ENCODE results near the gene TRAF7.
"Not testable (repeated sequence)": the region's sequence is repeated elsewhere in the genome, so short reads cannot be mapped to it uniquely, and the experiment has no call there.

Gene TRAF7

GRCh38 chr16:2122934-2123683, 32.5 kb upstream of the TRAF7 start:
- not testable (repeated sequence) for H4K91ac ChIP-seq (ENCODE audit: low read depth, low read length); H3K27ac ChIP-seq (ENCODE audit: low read depth, low read length); H2BK120ac ChIP-seq (ENCODE audit: insufficient read depth, low read length, poor library complexity); DNase-seq; H3K9ac ChIP-seq (ENCODE audit: low read length); H3K14ac ChIP-seq (ENCODE audit: low read length); H2AFZ ChIP-seq (ENCODE audit: insufficient read depth, low read length, poor library complexity); H2BK5ac ChIP-seq (ENCODE audit: low read depth, low read length, poor library complexity); H3K23ac ChIP-seq (ENCODE audit: low read length); H2AK5ac ChIP-seq (ENCODE audit: low read length); H2BK12ac ChIP-seq (ENCODE audit: low read length); H3K4ac ChIP-seq (ENCODE audit: low read depth, low read length); H3K4me2 ChIP-seq (ENCODE audit: low read length); H3K18ac ChIP-seq (ENCODE audit: low read length); H4K8ac ChIP-seq (ENCODE audit: low read depth, low read length); H3K4me3 ChIP-seq (ENCODE audit: low read depth, low read length); H4K12ac ChIP-seq (ENCODE audit: low read depth, low read length); H3K27me3 ChIP-seq (ENCODE audit: insufficient read depth, low read length); H3K36me3 ChIP-seq (ENCODE audit: control insufficient read depth in 1 of 2, insufficient read depth in 2 of 2, low read length in 2 of 2); H3K9me3 ChIP-seq (ENCODE audit: insufficient read depth, low read depth, low read length)
- Histone ChIP-seq H3K79me2 (ENCODE audit: control insufficient read depth, insufficient read depth, low read length, poor library complexity) (peaks cover 13% of the 10 kb centered on the region), H3K4me1 (ENCODE audit: control insufficient read depth in 1 of 2, insufficient read depth in 2 of 2, low read length in 2 of 2) (peaks cover 31 to 36% of the 10 kb centered on the region in 2 experiments), H3K79me1 (ENCODE audit: low read length) (peaks cover 23% of the 10 kb centered on the region)
- WGBS (ENCODE audit: extremely low coverage, insufficient coverage, insufficient read length) = no CpG with 5 or more reads among the region's 26 CpGs

DNA sequence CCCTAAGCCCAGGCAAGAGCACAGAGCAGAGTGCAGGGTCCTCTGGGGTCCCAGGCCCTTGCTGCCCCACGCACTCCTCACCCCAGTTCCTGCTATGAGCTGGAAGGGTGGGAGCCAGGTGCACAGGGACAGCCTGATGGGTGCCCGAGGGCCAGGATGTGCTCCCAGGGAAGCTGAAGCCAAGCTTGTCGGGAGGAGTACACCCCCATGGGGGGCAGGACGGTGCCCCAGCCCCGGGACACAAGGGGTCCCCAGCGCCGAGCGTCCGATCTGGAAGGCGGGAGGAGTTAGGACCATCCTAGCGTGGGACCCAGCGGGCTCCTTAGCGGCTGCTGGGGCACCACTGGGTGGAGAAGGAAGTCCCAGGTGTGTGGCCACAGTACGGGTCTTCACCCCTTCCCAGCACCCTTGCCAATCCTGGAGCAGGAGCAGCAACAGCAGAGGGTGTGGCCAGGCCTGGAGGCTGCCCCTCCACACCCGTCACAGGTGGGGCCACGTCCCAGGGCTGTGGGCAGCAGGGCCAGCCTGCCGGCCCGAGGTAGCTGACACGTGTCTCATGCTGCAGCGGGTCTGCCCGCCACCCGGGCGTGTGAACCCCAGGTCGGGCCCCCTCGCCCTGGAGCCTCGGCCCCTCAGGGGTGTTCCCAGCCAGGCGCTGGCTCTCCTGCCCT, 31.7 kb upstream of the TRAF7 start:
- not testable (repeated sequence) for H4K12ac ChIP-seq (ENCODE audit: low read depth, low read length); H2AFZ ChIP-seq (ENCODE audit: insufficient read depth, low read length, poor library complexity); H3K23ac ChIP-seq (ENCODE audit: low read length); H3K9me3 ChIP-seq (ENCODE audit: insufficient read depth, low read depth, low read length); DNase-seq; H3K36me3 ChIP-seq (ENCODE audit: control insufficient read depth in 1 of 2, insufficient read depth in 2 of 2, low read length in 2 of 2); H3K27me3 ChIP-seq (ENCODE audit: insufficient read depth, low read length); H3K4ac ChIP-seq (ENCODE audit: low read depth, low read length); H3K4me3 ChIP-seq (ENCODE audit: low read depth, low read length); H3K9ac ChIP-seq (ENCODE audit: low read length); H3K4me2 ChIP-seq (ENCODE audit: low read length); H2AK5ac ChIP-seq (ENCODE audit: low read length)
- H2BK120ac ChIP-seq (ENCODE audit: insufficient read depth, low read length, poor library complexity) = peak overlapping the region; percentile 89
- H2BK12ac ChIP-seq (ENCODE audit: low read length) = peak overlapping the region; percentile 94
- H3K14ac ChIP-seq (ENCODE audit: low read length) = peak overlapping the region; percentile 71
- H3K4me1 ChIP-seq (ENCODE audit: control insufficient read depth in 1 of 2, insufficient read depth in 2 of 2, low read length in 2 of 2) = peaks cover 31 to 36% of the 10 kb centered on the region in 2 experiments
- peak overlapping the region; percentile 41 for H4K8ac ChIP-seq (ENCODE audit: low read depth, low read length)
- peaks cover 23% of the 10 kb centered on the region for H3K79me1 ChIP-seq (ENCODE audit: low read length)
- H4K91ac ChIP-seq (ENCODE audit: low read depth, low read length) = peak overlapping the region; percentile 79
- H2BK5ac ChIP-seq (ENCODE audit: low read depth, low read length, poor library complexity) = peak overlapping the region; percentile 52
- no CpG with 5 or more reads among the region's 27 CpGs for WGBS (ENCODE audit: extremely low coverage, insufficient coverage, insufficient read length)
- H3K79me2 ChIP-seq (ENCODE audit: control insufficient read depth, insufficient read depth, low read length, poor library complexity) = peaks cover 13% of the 10 kb centered on the region
- peak overlapping the region; percentile 91 for H3K27ac ChIP-seq (ENCODE audit: low read depth, low read length)
- H3K18ac ChIP-seq (ENCODE audit: low read length) = peak overlapping the region; percentile 66

DNA sequence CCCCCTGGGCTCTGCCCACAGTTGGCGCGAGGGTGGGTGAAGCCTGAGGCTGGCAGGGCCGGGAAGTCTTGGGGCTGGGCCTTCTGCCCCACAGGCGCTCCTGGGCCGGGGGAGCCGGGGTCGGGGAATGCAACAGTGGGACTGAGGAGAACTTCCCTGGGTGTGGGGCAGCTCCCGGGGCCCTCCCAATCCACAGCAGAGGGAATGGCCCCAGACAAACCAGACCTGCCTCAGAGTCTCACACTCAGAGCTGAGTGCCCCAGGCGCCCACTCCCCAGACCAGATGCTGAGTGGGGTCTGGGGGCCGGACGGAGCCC, 31.2 kb upstream of the TRAF7 start:
- no CpG with 5 or more reads among the region's 11 CpGs for WGBS (ENCODE audit: extremely low coverage, insufficient coverage, insufficient read length)

GRCh38 chr16:2124694-2125444, 30.7 kb upstream of the TRAF7 start:
- H3K4ac ChIP-seq (ENCODE audit: low read depth, low read length) = peak overlapping the region; percentile 39
- peak overlapping the region; percentile 22 for H4K12ac ChIP-seq (ENCODE audit: low read depth, low read length)
- peaks cover 23% of the 10 kb centered on the region for H3K79me1 ChIP-seq (ENCODE audit: low read length)
- H3K4me3 ChIP-seq (ENCODE audit: low read depth, low read length); DNase-seq; H2AFZ ChIP-seq (ENCODE audit: insufficient read depth, low read length, poor library complexity); H3K36me3 ChIP-seq (ENCODE audit: control insufficient read depth in 1 of 2, insufficient read depth in 2 of 2, low read length in 2 of 2); H3K27me3 ChIP-seq (ENCODE audit: insufficient read depth, low read length); H3K23ac ChIP-seq (ENCODE audit: low read length); H3K9ac ChIP-seq (ENCODE audit: low read length); H3K9me3 ChIP-seq (ENCODE audit: insufficient read depth, low read depth, low read length): not testable (repeated sequence)
- peak overlapping the region; percentile 61 for H2BK5ac ChIP-seq (ENCODE audit: low read depth, low read length, poor library complexity)
- H2BK12ac ChIP-seq (ENCODE audit: low read length) = peak overlapping the region; percentile 46
- peak overlapping the region; percentile 78 for H3K14ac ChIP-seq (ENCODE audit: low read length)
- H3K4me2 ChIP-seq (ENCODE audit: low read length) = peak overlapping the region; percentile 50
- H2AK5ac ChIP-seq (ENCODE audit: low read length) = peak overlapping the region; percentile 21
- H3K27ac ChIP-seq (ENCODE audit: low read depth, low read length) = peak overlapping the region; percentile 91
- peaks cover 31 to 36% of the 10 kb centered on the region in 2 experiments for H3K4me1 ChIP-seq (ENCODE audit: control insufficient read depth in 1 of 2, insufficient read depth in 2 of 2, low read length in 2 of 2)
- H3K18ac ChIP-seq (ENCODE audit: low read length) = peak overlapping the region; percentile 75
- H3K79me2 ChIP-seq (ENCODE audit: control insufficient read depth, insufficient read depth, low read length, poor library complexity) = peaks cover 13% of the 10 kb centered on the region
- peak overlapping the region; percentile 51 for H4K8ac ChIP-seq (ENCODE audit: low read depth, low read length)
- peak overlapping the region; percentile 87 for H4K91ac ChIP-seq (ENCODE audit: low read depth, low read length)
- no CpG with 5 or more reads among the region's 37 CpGs for WGBS (ENCODE audit: extremely low coverage, insufficient coverage, insufficient read length)
- H2BK120ac ChIP-seq (ENCODE audit: insufficient read depth, low read length, poor library complexity) = peak overlapping the region; percentile 89

More for the DNA sequence above, 31.2 kb upstream of the TRAF7 start:
- Histone ChIP-seq H2BK12ac (ENCODE audit: low read length) (peak overlapping the region; percentile 94), H3K14ac (ENCODE audit: low read length) (peak overlapping the region; percentile 75), H3K27ac (ENCODE audit: low read depth, low read length) (peak overlapping the region; percentile 91), H3K18ac (ENCODE audit: low read length) (peak overlapping the region; percentile 66), H4K91ac (ENCODE audit: low read depth, low read length) (peak overlapping the region; percentile 79), H3K79me1 (ENCODE audit: low read length) (peaks cover 23% of the 10 kb centered on the region), H4K8ac (ENCODE audit: low read depth, low read length) (peak overlapping the region; percentile 41), H2BK120ac (ENCODE audit: insufficient read depth, low read length, poor library complexity) (peak overlapping the region; percentile 89), H3K79me2 (ENCODE audit: control insufficient read depth, insufficient read depth, low read length, poor library complexity) (peaks cover 13% of the 10 kb centered on the region), H3K4me1 (ENCODE audit: control insufficient read depth in 1 of 2, insufficient read depth in 2 of 2, low read length in 2 of 2) (peaks cover 31 to 36% of the 10 kb centered on the region in 2 experiments), H2BK5ac (ENCODE audit: low read depth, low read length, poor library complexity) (peak overlapping the region; percentile 52)
- H3K23ac ChIP-seq (ENCODE audit: low read length); H3K27me3 ChIP-seq (ENCODE audit: insufficient read depth, low read length); H3K4ac ChIP-seq (ENCODE audit: low read depth, low read length); H3K4me3 ChIP-seq (ENCODE audit: low read depth, low read length); H4K12ac ChIP-seq (ENCODE audit: low read depth, low read length); H3K36me3 ChIP-seq (ENCODE audit: control insufficient read depth in 1 of 2, insufficient read depth in 2 of 2, low read length in 2 of 2); H3K9me3 ChIP-seq (ENCODE audit: insufficient read depth, low read depth, low read length); DNase-seq; H2AFZ ChIP-seq (ENCODE audit: insufficient read depth, low read length, poor library complexity); H3K9ac ChIP-seq (ENCODE audit: low read length); H2AK5ac ChIP-seq (ENCODE audit: low read length); H3K4me2 ChIP-seq (ENCODE audit: low read length): not testable (repeated sequence)
